ENCODE measurements around the gene PPARGC1A. TPM values are rescaled to one million over a fixed set of nuclear protein-coding genes. Genes with fewer than 3 reads are reported as not detected.
A peak's percentile ranks its signal among the peaks of the same experiment; 100 is the strongest.

The PPARGC1A gene
- total RNA-seq: 2.1 to 6.6 TPM (median 2.2 TPM) in 3 replicates
- long read RNA-seq, full-length matches to known transcripts: 1 of 1 reads
- long read RNA-seq, partial matches to known transcripts: 0 of 1 reads
- long read RNA-seq, other reads (novel, unspliced or antisense): 0 of 1 reads

DNA sequence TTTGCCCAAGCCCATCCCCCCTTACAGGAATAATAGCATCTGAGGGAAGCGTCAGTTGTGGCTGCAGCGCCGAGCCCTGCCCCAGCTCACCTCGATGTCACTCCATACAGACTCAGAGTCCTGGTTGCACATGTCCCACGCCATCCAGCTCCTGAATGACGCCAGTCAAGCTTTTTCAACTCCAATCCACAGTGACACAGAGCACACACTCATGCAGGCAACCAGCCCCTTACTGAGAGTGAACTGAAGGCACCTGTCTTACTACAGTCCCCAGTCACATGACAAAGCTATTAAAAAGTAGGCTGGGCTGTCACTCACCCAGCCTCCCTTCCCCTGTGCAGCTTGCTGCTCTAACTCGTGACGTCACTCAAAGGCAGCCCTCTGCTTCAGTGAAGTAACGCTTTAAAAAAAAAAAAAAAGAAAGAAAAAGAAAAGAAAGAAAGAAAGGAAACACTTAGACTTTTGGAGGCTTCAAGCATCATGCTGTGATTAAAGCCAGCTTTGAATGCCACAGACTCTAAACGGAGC, at the start of gene PPARGC1A:
Gene PPARGC1A, minus strand, starts transcription at position 234 of the 528 bp plus-strand sequence. Its CDS starts 90 bp downstream, at position 144.
- peak within 1 kb of the TSS; percentile 79 for H3K27ac Mint-ChIP-seq (ENCODE audit: unreplicated experiment)
- DNase-seq (ENCODE audit: low spot score): no peak
- peak within 1 kb of the TSS; percentile 75 for H3K4me3 Mint-ChIP-seq (ENCODE audit: unreplicated experiment)
- no peaks in the 10 kb centered on the region for H3K36me3 Mint-ChIP-seq (ENCODE audit: low read depth)
- H3K27me3 Mint-ChIP-seq (ENCODE audit: low read depth): peaks cover 6% of the 10 kb centered on the region
- H3K9me3 Mint-ChIP-seq (ENCODE audit: low read depth): no peaks in the 10 kb centered on the region
- peaks cover 39% of the 10 kb centered on the region for H3K4me1 Mint-ChIP-seq (ENCODE audit: low read depth)
- TF ChIP-seq, protein P1, sequence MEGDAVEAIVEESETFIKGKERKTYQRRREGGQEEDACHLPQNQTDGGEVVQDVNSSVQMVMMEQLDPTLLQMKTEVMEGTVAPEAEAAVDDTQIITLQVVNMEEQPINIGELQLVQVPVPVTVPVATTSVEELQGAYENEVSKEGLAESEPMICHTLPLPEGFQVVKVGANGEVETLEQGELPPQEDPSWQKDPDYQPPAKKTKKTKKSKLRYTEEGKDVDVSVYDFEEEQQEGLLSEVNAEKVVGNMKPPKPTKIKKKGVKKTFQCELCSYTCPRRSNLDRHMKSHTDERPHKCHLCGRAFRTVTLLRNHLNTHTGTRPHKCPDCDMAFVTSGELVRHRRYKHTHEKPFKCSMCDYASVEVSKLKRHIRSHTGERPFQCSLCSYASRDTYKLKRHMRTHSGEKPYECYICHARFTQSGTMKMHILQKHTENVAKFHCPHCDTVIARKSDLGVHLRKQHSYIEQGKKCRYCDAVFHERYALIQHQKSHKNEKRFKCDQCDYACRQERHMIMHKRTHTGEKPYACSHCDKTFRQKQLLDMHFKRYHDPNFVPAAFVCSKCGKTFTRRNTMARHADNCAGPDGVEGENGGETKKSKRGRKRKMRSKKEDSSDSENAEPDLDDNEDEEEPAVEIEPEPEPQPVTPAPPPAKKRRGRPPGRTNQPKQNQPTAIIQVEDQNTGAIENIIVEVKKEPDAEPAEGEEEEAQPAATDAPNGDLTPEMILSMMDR (IDR thresholded peaks at IDR 0.05): no peak

DNA sequence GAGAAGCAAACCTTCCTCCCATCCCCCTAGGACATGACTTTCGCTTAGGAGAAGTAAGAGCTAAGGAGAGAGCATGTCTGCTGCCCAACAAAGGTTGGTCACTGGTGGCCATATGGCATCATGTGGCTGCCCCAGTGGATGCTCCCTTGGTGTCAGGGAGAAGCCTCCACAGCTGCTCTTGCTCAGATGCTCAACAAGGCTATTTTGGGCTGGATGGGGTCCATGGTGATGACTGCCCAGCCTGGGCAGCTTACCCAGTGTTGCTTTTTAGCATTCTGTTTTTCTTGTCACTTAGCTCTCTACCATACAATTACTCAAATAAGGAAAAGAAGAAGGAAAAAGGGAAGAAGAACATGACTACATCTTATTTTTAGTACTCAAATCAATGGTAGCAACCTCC, 48.9 kb upstream of the PPARGC1A start:
- H3K27me3 Mint-ChIP-seq (ENCODE audit: low read depth): no peaks in the 10 kb centered on the region
- no peak overlapping the region for H3K4me3 Mint-ChIP-seq (ENCODE audit: unreplicated experiment)
- no peak overlapping the region for H3K27ac Mint-ChIP-seq (ENCODE audit: unreplicated experiment)
- no peak for DNase-seq (ENCODE audit: low spot score)
- peaks cover 2% of the 10 kb centered on the region for H3K9me3 Mint-ChIP-seq (ENCODE audit: low read depth)
- H3K4me1 Mint-ChIP-seq (ENCODE audit: low read depth): peaks cover 24% of the 10 kb centered on the region
- TF ChIP-seq, protein P1 (IDR thresholded peaks at IDR 0.05): no peak
- peaks cover 2% of the 10 kb centered on the region for H3K36me3 Mint-ChIP-seq (ENCODE audit: low read depth)

- H3K4me1 Mint-ChIP-seq (ENCODE audit: low read depth): peaks cover 35% of the 10 kb centered on the region
- no peaks in the 10 kb centered on the region for H3K36me3 Mint-ChIP-seq (ENCODE audit: low read depth)
- peaks cover 2% of the 10 kb centered on the region for H3K9me3 Mint-ChIP-seq (ENCODE audit: low read depth)
- DNase-seq (ENCODE audit: low spot score): no peak
- H3K4me3 Mint-ChIP-seq (ENCODE audit: unreplicated experiment): no peak overlapping the region
- H3K27ac Mint-ChIP-seq (ENCODE audit: unreplicated experiment): no peak overlapping the region
- TF ChIP-seq, protein P1 (IDR thresholded peaks at IDR 0.05): no peak
- no peaks in the 10 kb centered on the region for H3K27me3 Mint-ChIP-seq (ENCODE audit: low read depth)
These were observed 47.3 kb upstream of the PPARGC1A start for GRCh38 chr4:23937173-23937572.

- no peak overlapping the region for H3K4me3 Mint-ChIP-seq (ENCODE audit: unreplicated experiment)
- H3K27me3 Mint-ChIP-seq (ENCODE audit: low read depth): no peaks in the 10 kb centered on the region
- peaks cover 2% of the 10 kb centered on the region for H3K9me3 Mint-ChIP-seq (ENCODE audit: low read depth)
- TF ChIP-seq, protein P1 (IDR thresholded peaks at IDR 0.05): peak; percentile 56
- no peak for DNase-seq (ENCODE audit: low spot score)
- peak overlapping the region; percentile 63 for H3K27ac Mint-ChIP-seq (ENCODE audit: unreplicated experiment)
- no peaks in the 10 kb centered on the region for H3K36me3 Mint-ChIP-seq (ENCODE audit: low read depth)
- peaks cover 47% of the 10 kb centered on the region for H3K4me1 Mint-ChIP-seq (ENCODE audit: low read depth)
These were observed 45.1 kb upstream of the PPARGC1A start for GRCh38 chr4:23934915-23935314.

- TF ChIP-seq, protein P1 (IDR thresholded peaks at IDR 0.05): peak; percentile 30
- no peak overlapping the region for H3K27ac Mint-ChIP-seq (ENCODE audit: unreplicated experiment)
- peaks cover 2% of the 10 kb centered on the region for H3K9me3 Mint-ChIP-seq (ENCODE audit: low read depth)
- no peak overlapping the region for H3K4me3 Mint-ChIP-seq (ENCODE audit: unreplicated experiment)
- no peaks in the 10 kb centered on the region for H3K27me3 Mint-ChIP-seq (ENCODE audit: low read depth)
- H3K4me1 Mint-ChIP-seq (ENCODE audit: low read depth): peaks cover 47% of the 10 kb centered on the region
- DNase-seq (ENCODE audit: low spot score): no peak
- no peaks in the 10 kb centered on the region for H3K36me3 Mint-ChIP-seq (ENCODE audit: low read depth)
These were observed 44.4 kb upstream of the PPARGC1A start for GRCh38 chr4:23934223-23934622.
